HT1080 (cell line): ENCODE data around the gene FSTL4. TPM values are rescaled to one million over a fixed set of nuclear protein-coding genes. Genes with fewer than 3 reads are reported as not detected.
"Not testable (repeated sequence)": the region's sequence is repeated elsewhere in the genome, so short reads cannot be mapped to it uniquely, and the experiment has no call there.

Experiments
- DNase-seq: peaks from one replicate; pipeline ENCODE4 v3.0.0-alpha.2; 2015; ENCODE audit warnings: low read depth
- total RNA-seq: library from RNA; depleted of rRNA; stranded (reverse); fragments of >200 nt; shearing (Covaris generic); gene quantifications from 2 replicates; pipeline ENCODE4 v1.2.3, GENCODE V29; 2014

FSTL4 gene
- total RNA-seq, 1 experiment from 2014 or later = 0.47 TPM

- no peak for DNase-seq
Measured at GRCh38 chr5:133556551-133556950, 55.8 kb downstream of the FSTL4 start.

GRCh38 chr5:133554279-133554678 is 58.1 kb downstream of the FSTL4 start:
- DNase-seq = no peak

GRCh38 chr5:133552925-133553525 is 59.3 kb downstream of the FSTL4 start:
- DNase-seq = peak; percentile 39

GRCh38 chr5:133546500-133546899 is 65.8 kb downstream of the FSTL4 start:
- no peak for DNase-seq

- DNase-seq = no peak
Measured at GRCh38 chr5:133544346-133544745, 68.0 kb downstream of the FSTL4 start.

GRCh38 chr5:133539818-133540217 is 72.5 kb downstream of the FSTL4 start:
- no peak for DNase-seq

- DNase-seq = no peak
Measured at GRCh38 chr5:133538718-133539117, 73.6 kb downstream of the FSTL4 start.

GRCh38 chr5:133535241-133535929 is 77.0 kb downstream of the FSTL4 start:
- not testable (repeated sequence) for DNase-seq

- DNase-seq = no peak
Measured at GRCh38 chr5:133534566-133534965, 77.8 kb downstream of the FSTL4 start.

GRCh38 chr5:133533541-133533940 is 78.8 kb downstream of the FSTL4 start:
- DNase-seq = peak; percentile 63

- peak; percentile 35 for DNase-seq
Measured at GRCh38 chr5:133531594-133531993, 80.7 kb downstream of the FSTL4 start.

- no peak for DNase-seq
Measured at GRCh38 chr5:133531178-133531577, 81.2 kb downstream of the FSTL4 start.

GRCh38 chr5:133530270-133530669 is 82.1 kb downstream of the FSTL4 start:
- no peak for DNase-seq

- no peak for DNase-seq
Measured at GRCh38 chr5:133528841-133529240, 83.5 kb downstream of the FSTL4 start.

- DNase-seq = no peak
Measured at GRCh38 chr5:133527311-133527710, 85.0 kb downstream of the FSTL4 start.

- no peak for DNase-seq
Measured at GRCh38 chr5:133526368-133526767, 86.0 kb downstream of the FSTL4 start.

GRCh38 chr5:133525126-133525525 is 87.2 kb downstream of the FSTL4 start:
- DNase-seq = no peak

- no peak for DNase-seq
Measured at GRCh38 chr5:133524666-133525065, 87.7 kb downstream of the FSTL4 start.

- DNase-seq = no peak
Measured at GRCh38 chr5:133523961-133524586, 88.3 kb downstream of the FSTL4 start.

- DNase-seq = no peak
Measured at GRCh38 chr5:133523013-133523658, 89.2 kb downstream of the FSTL4 start.

GRCh38 chr5:133521801-133522200 is 90.5 kb downstream of the FSTL4 start:
- DNase-seq = no peak

GRCh38 chr5:133520991-133521706 is 91.2 kb downstream of the FSTL4 start:
- no peak for DNase-seq
